ENCODE measurements around the gene ACOX3. TPM values are rescaled to one million over a fixed set of nuclear protein-coding genes. Genes with fewer than 3 reads are reported as not detected.

The ACOX3 gene
- total and polyA plus RNA-seq, 2 of the 8 experiments (the other 6 are each of a cell fraction or from before 2014, with no cell fraction given): 2.5 to 9.9 TPM

DNA sequence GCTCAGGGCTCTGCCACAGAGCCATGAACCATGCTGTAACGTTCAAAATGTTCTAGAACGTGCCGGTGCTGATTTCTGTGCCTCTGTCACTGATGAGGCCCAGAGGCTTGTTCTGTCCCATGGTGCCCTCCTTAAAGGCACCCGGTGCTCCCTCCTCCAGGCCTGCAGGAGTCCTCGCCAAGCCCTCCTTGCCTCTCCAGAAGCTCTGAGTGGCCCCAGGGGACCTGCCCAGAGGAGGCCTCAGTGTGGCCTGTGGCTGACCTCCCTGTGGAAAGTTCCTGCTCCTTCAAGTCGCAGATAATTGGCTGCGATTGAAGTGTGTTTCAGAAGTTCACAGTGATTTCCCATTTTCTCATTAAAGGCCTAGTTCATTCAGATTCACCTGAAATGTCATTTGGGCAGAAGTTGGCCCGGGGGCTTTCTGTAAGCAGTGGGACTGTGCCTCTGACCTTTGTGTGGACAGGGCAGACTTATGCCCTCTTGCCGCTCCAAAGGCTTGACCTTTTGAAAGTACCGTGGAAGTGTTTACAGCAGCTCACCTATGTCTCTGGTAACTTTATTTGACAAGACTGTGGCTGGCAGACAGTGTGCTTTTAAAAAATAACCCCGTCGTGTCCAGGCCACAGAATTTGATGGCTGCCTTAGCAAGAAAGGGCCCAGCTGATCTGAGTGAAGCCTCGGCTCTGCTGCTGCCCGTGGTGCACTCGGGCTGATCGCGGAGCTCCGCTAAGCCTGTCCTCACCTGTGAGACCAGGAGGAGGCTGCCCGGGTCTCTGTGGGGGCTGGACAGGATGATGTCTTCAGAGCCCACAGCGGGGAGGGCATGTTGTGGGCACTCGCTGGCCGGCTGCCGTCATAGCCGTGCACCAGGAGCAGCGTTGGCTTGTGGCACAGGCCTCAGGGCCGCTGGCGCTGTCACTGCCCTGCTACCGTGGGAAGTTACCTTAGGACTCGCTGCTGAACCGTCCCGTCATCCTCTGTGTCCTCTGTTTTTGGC is 25.4 kb upstream of the ACOX3 start:
- FAIRE-seq (no peak), DNase-seq (ENCODE audit: low read depth in 1 of 2, low spot score in 2 of 2) (no peak)
- Histone ChIP-seq H3K9ac (replicated peaks in 1 of 4; ENCODE audit: extremely low read depth in 1 of 4, low read depth in 3 of 4, low read length in 3 of 4) (no peak overlapping the region), H3K79me1 (ENCODE audit: low read depth, low read length) (no peaks in the 10 kb centered on the region), H2BK15ac (ENCODE audit: low read length) (no peak overlapping the region), H3K9me3 (ENCODE audit: insufficient read depth in 2 of 2, low read depth in 1 of 2, low read length in 1 of 2) (no peaks in the 10 kb centered on the region), H3K27ac (ENCODE audit: low read depth, low read length) (no peak overlapping the region), H2BK120ac (replicated peaks; ENCODE audit: low read depth, low read length) (no peak overlapping the region), H3K23me2 (ENCODE audit: low read depth, low read length) (no peaks in the 10 kb centered on the region), H3K4me2 (ENCODE audit: insufficient read depth in 1 of 2, low read depth in 2 of 2, low read length in 2 of 2) (no peak overlapping the region), H4K5ac (ENCODE audit: insufficient read length, low read depth, low read length) (no peak overlapping the region), H4K20me1 (replicated peaks in 1 of 2; ENCODE audit: control insufficient read depth in 1 of 2, insufficient read depth in 2 of 2, low read length in 2 of 2) (peaks cover 0 to 4% of the 10 kb centered on the region in 2 experiments), H4K91ac (replicated peaks; ENCODE audit: insufficient read length, low read length) (no peak overlapping the region), H4K8ac (ENCODE audit: extremely low read depth, insufficient read depth, low read length) (0 out of 2 replicates have a peak overlapping the region, but pooled peaks have one; percentile 17), H3K36me3 (ENCODE audit: control insufficient read depth in 2 of 4, insufficient read depth in 4 of 4, low read length in 3 of 4) (peaks cover 4 to 19% (median 12%) of the 10 kb centered on the region in 4 experiments; a peak in 5 of 8 replicates), H3K23ac (ENCODE audit: insufficient read length) (no peak overlapping the region), H3K4me3 (ENCODE audit: extremely low read depth in 1 of 4, insufficient read depth in 2 of 4, low read depth in 3 of 4, low read length in 4 of 4) (no peak overlapping the region), H3K56ac (replicated peaks; ENCODE audit: insufficient read length, low read depth, low read length) (no peak overlapping the region), H3K4me1 (replicated peaks in 1 of 4; ENCODE audit: control insufficient read depth in 3 of 4, insufficient read depth in 4 of 4, low read length in 3 of 4) (peaks cover 0 to 5% (median 2%) of the 10 kb centered on the region in 4 experiments; a peak in 2 of 7 replicates), H2BK20ac (ENCODE audit: low read length) (no peak overlapping the region), H3K27me3 (replicated peaks in 1 of 4; ENCODE audit: control insufficient read depth in 3 of 4, extremely low read depth in 1 of 4, insufficient read depth in 3 of 4, low read length in 3 of 4) (no peaks in the 10 kb centered on the region), H3K18ac (ENCODE audit: extremely low read depth, low read length) (no peak overlapping the region), H2AFZ (ENCODE audit: low read length) (no peak overlapping the region), H2BK5ac (ENCODE audit: low read depth, low read length) (no peak overlapping the region), H3K79me2 (ENCODE audit: control insufficient read depth in 1 of 2, insufficient read depth in 2 of 2, low read length in 2 of 2) (no peaks in the 10 kb centered on the region), H2AK5ac (ENCODE audit: low read depth, low read length) (no peak overlapping the region), H2BK12ac (ENCODE audit: low read depth, low read length) (no peak overlapping the region), H3K4ac (replicated peaks; ENCODE audit: insufficient read length, low read depth, low read length) (no peak overlapping the region), H3K14ac (ENCODE audit: insufficient read length) (no peak overlapping the region)
- 93% methylated on average over 25 of the region's 31 CpGs; no CpG with 5 or more reads in 1 of the 2 experiments for WGBS, 2 experiments (ENCODE audit: extremely low coverage in 1 of 2, insufficient coverage in 1 of 2, insufficient read length in 1 of 2, insufficient replicate concordance in 2 of 2, low coverage in 1 of 2, low lambda C conversion rate in 2 of 2, missing lambda C conversion rate in 1 of 2)
- ChIA-PET CTCF (ENCODE audit: partially characterized antibody) (interaction anchor here (1.1 to 11.2 kb wide), 5 partner anchors 12 to 107 kb away, joined by 3 to 237 read pairs (median 4); no protein-coding TSS in a partner anchor), POLR2A (ENCODE audit: partially characterized antibody) (interaction anchor here (1.4 kb wide), 1 partner anchor 79 kb away, joined by 4 read pairs; no protein-coding TSS in a partner anchor)
- TF ChIP-seq NANOG (IDR thresholded peaks at IDR 0.05; ENCODE audit: insufficient read depth, low read depth, low read length, poor library complexity, severe bottlenecking) (no peak), TAF7 (optimal IDR thresholded peaks at IDR 0.05; ENCODE audit: borderline replicate concordance, low read depth, low read length) (no peak), KDM4A (IDR thresholded peaks at IDR 0.05; ENCODE audit: low read depth, low read length, severe bottlenecking) (no peak), CBX8 (IDR thresholded peaks at IDR 0.05; ENCODE audit: borderline replicate concordance, low read depth, low read length) (no peak), HDAC6 (IDR thresholded peaks at IDR 0.05; ENCODE audit: low read depth, low read length) (no peak), TAF1 (IDR thresholded peaks at IDR 0.05; ENCODE audit: low read depth, low read length) (no peak), YY1 (IDR thresholded peaks at IDR 0.05; ENCODE audit: low read depth, low read length) (no peak), HDAC2 (IDR thresholded peaks at IDR 0.05; ENCODE audit: borderline replicate concordance in 1 of 2, low read depth in 2 of 2, low read length in 2 of 2) (no peak), GABPA (IDR thresholded peaks at IDR 0.05; ENCODE audit: borderline replicate concordance, insufficient read depth, low read length) (no peak)
- TF ChIP-seq, protein P1, sequence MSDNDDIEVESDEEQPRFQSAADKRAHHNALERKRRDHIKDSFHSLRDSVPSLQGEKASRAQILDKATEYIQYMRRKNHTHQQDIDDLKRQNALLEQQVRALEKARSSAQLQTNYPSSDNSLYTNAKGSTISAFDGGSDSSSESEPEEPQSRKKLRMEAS (IDR thresholded peaks at IDR 0.05): no peak
